GDM1 (cell line): ENCODE measurements around the gene MROH2B.

Experiments used
- DNase-seq: peaks from one replicate; lab custom pipeline; 2025; lab: John Stamatoyannopoulos, UW

Gene MROH2B

DNA sequence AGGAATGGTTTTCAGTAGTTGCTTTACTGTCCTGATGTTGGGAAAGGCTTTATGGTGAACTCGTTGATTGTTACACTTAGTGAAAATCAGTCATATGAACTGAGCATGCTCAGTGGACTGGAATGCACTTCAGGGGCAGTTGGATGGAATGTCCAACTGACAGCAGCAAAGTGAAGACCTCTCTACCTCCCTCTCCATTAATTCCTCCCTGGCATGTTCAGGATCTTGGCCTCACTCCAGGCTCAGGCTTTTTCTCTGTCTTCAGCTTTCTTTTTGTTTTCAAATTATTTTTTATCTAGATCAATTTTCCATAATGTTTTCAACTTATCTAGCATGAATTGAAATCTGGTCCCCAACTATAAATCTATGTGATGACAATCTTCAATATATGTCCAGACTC lies at the start of gene MROH2B:
TSS of gene MROH2B (minus strand) at position 101 of the 400 bp plus-strand sequence. CDS start 490 bp downstream, outside the sequence.
- no peak for DNase-seq

DNA sequence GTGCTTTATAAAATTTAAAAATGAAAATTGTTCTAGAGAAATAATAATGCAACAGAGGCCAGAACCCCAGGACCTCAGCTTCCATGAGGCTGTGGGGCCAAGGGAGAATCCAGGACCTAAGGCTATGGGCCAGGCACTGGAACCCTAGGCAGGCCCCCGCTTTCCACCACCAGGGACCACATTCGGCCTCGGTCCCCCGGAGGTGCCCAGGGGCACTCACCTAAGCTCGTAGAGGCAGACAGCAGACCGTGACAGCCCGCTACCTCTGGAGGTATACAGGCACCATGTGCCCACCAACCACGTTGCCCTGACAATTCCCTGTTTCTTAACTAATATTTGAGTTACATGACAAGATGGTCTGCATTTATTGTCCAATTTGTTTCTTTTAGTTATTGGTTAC lies 49.5 kb upstream of the MROH2B start:
- no peak for DNase-seq

DNA sequence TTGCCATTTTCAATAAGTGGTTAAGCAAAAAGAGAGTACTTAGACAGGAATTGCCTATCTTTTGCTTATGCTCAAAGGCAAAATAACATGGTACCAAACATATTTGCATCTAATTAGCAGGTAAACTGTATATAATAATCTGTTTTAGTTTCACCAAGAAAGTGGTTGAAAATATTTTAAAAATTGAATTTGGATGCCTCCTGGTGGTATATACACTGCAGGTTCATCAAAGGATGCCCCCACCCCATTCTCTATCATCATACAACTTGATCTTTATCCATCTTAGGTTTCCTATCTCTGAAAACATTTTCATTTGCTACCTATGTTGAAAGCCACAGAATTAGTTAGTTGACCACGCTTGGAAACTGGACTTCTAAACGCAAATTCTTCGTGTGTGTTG lies 47.0 kb upstream of the MROH2B start:
- DNase-seq, result no peak

DNA sequence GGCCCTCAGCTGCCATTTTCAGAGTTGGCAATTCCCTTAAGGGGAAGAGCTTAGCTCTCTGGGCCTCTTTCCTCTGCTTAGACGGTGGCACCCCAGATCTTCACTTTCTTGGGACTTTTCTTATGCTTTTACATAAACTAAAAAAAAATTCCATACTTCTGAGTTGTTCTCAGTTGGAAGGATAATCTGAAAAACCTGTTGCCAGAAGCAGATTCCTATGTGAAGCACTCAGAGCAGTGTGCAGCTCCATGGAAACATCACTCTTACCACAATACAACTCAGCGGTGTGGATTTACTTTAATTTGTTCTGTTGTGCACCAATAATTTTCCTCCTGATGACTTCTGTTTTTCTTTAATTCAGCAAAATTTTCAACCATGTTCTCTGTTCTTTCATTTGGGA lies 44.1 kb upstream of the MROH2B start:
- no peak for DNase-seq

DNA sequence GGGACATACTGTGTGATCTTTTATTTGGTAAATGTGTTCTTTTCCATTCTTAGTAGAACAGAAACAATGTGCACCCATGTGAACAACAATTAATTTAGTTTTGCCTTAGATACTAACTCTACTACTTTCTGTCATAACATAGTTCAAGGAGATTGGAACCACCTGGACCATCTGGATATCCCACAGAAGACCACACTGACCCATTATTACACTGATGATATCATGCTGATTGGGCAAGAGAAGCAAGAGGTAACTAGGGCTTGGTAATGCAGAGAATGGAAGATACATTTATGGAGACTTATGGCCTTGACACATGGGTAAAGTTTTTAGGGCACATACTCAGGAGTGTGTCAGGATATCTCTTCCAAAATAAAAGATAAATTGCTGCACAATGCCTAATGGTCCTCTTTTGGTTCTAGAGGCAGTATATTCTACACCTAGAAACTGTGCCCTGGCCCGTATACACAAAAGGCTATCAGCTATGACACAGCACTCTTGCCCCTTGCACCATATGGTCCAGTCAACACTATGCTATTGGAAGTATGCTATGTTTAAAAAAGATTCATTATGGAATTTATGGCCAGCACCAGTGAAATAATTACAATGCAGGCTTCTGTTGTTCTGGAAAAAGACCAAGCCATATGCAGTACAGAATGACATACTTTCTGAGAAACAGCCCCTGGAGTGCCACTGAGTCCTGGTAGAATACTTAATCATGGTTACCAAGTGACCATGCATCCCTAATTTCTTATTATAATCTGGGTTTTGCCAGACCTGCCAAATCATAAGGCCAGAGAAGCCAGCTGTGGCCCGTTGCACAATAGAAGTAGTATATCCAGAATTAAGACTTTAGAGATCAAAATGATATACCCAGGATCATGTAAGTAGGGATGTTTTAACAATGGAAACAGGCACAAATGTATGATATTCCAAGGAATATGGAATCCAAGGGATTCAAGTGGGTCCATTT lies 41.6 kb upstream of the MROH2B start:
- DNase-seq, result no peak

DNA sequence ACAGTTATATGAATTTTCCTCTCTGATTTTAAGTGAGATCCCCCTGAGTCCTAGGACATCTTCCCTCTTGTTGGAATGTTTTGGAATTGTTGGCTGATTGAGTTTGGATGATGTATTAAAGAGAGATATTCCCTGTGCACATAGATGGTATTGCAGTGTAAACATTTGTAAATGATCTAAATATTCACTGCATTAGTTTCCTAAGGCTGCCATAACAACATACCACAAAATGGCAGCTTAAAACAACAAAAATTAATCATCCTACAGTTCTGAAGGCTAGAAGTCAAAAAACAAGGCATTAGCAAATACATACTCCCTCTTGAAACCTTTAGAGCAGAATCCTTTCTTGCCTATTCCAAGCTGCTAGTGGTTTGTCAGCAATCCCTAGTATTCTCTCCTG lies 38.0 kb upstream of the MROH2B start:
- no peak for DNase-seq

DNA sequence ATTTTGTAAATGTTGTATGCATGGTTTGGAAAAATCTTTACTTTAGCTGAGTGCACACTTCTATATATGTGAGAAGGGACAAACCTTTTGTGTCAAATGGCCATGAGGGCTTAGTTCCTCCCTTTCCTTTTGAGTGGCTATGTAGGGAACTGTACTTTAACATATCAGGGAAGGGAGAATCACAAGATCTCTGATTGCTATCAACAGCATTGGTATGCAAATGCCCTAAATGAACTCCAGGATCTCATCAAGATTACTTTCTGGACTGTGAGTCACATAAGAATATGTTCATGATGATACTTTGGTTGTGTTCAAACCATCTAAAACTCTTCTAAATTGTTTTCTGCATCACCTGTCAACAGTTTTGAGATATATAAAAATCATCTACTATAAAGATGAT lies 31.2 kb upstream of the MROH2B start:
- no peak for DNase-seq

DNA sequence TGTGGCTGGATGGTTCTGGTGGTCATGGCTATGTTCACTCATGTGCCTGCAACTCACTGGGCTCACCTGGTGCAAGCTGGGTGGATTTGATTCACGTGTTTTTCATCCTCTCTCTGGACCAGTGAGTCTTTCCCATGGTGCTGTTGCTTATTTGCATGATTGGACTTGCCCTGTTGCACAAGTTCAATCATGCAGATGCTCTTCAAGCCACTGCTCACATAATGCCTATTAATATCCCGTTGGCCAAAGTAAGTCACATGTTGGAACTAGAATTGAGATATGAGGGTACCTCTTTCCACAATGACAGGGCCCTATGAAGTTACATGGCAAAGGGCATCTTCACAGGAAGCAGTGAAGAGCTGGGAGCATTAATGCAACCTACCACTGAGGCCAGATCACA lies 26.5 kb upstream of the MROH2B start:
- DNase-seq, result no peak

DNA sequence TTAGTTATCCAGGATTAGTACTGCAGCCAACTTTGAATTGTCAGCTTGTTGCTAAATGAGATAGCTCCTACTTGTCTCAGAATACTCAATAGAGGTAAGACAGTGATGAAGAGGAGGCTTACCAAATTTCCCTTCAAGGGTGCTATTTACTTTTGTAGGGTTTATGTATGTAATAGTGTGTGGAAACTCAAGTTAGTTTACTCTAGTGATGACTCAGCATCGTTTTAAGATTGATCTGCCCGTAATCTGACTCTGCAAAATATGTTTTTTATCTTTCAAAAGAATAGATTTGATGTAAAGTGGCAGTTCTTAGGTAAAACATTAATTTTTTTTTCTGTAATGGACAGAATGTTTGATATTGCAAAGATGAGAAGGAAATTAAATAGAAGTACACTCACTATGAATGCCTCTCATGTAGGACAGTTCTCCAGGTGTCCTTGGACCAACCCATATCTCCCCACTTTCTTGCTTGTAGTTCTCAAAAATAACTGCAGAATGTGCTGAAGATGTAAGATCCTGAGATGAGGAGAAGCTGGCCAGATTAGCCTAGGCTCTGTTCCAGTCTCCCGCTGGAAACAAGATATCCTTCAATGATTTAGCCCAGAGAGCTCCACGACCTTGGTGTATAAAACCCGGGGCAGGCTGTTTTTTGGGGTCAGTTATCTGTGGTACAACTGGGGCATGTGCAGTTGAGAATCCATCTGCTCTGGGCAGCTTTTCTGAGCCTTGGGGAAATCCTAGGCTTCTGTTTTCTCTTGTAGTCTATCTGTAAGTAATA lies 24.4 kb upstream of the MROH2B start:
- DNase-seq, result no peak

DNA sequence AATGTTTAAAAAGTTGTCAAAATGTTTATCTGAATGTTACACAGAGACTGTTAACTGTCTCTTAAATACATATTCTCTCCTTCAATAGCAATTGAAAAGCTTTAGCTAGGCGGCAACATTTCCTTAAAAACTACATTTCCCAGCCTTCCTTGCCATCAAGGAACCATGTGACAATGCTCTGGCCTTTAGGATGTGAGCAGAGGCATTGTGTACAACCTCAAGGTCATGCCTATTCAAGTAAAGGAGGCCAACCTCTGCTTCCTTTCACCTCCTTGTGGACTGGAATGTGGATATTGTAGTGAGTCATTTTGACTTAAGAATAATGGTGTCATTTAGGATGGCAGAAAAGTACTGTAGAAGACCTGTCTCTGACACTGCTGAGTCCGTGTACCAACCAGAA lies 23.7 kb upstream of the MROH2B start:
- no peak for DNase-seq

DNA sequence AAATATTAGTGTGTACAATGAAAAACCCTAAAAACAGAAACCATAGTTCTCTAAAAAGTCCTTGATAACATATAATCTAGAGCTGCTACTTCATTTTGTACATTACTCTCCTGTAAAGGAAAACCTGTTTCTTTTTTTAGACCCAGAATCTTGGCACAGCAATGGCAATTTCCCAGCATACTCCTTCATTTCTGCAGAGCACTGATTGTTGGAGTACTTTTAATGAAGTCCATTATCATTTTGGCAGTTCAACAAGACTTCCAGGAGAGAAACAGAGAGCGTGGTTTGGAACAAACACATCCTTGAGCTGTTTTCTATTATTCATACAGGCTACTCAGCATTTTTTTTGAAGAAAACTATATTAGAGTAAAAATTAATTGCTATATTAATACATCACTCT lies 22.7 kb upstream of the MROH2B start:
- no peak for DNase-seq

DNA sequence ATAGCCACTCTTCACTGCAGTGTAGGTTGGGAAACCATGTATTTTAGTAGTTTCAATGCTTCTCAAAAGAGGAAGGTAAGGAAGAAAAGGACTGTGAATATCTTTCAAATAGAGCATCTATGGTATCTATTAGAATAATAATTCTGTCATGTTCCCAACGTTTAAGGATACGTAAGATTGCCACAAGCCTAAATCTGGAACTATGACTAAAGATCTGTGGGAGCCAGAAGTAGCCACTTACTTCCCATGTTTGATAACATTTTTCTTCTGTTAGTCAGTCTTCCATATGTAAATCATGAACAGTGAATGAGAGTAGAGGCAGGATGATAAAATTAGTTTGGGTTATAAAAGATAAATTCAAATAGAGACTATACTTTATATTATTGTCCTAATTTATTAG lies 16.3 kb upstream of the MROH2B start:
- no peak for DNase-seq

DNA sequence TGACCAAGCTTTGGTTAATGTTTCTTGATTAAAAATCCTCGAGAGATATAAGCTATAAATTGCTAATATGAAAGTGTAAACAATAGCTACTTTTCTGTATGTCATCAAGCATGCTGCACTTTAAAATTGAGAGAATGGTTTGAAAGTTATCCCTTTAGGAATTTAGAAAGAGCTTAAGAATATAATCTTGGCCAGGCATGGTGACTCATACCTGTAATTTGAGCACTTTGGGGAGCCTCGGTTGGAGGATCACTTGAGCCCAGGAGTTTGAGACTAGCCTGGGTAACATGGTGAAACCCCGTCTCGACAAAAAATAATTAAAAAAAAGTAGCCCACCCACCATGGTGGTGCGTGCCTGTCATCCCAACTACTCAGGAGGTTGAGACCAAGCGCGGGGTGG lies 12.2 kb upstream of the MROH2B start:
- DNase-seq, result no peak

DNA sequence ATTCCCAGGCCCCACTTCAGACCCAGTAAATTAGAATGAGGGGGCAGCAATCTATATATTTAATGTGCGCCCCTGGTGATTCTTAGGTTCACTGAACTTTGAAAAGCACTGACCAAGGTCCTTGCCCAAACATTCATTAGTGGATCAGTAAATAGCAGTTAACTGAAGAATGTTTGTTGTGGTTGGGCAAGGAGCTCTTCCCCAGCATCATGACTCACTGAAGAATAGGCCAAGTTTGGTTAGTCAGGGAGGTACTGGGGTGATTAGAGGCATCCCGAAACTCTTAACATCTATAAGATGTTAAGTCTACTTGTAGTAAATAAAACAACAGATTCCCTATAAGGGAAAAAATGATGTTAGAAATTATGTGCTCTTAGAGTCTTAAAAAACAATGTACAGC lies 833 bp upstream of the MROH2B start:
- no peak for DNase-seq

DNA sequence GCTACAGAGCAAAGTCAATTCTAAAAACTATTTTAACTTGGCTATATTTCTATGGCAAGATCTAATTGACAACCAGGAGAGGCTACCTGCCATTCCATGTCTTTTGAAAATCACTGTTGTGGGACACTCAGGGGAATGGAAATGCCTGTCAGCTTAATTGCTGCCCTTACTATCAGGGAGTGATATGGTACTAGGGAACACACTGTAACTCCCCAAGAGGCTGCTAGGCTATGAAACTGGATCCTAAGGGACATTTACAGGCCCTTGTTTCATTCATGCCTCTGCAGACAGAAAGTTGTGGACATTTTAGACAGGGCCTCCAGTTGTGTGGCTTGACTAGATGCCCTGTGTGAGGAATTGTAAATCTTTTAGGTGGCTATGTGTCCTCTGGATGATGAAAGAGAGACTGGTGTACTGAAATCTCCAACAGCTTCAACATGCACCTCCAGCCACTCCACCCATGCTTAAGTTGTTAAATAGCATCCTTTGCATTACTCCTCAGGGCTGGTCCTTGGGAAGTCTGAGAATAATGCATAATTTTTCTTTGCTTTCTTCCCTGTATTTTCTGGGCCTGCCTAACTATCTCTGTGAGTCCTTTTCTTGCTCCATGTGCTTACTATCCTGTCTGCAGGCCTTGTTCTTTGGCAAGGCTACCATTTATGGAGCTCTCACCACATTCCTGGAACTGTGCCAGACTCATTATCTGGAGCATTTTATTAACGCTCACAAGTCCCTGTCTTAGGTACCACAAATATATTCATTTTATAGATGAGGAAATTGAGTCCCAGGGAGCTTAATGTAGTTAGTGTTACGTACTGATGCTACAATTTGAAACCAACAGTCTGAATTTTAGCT lies 3.2 kb downstream of the MROH2B start:
- no peak for DNase-seq

DNA sequence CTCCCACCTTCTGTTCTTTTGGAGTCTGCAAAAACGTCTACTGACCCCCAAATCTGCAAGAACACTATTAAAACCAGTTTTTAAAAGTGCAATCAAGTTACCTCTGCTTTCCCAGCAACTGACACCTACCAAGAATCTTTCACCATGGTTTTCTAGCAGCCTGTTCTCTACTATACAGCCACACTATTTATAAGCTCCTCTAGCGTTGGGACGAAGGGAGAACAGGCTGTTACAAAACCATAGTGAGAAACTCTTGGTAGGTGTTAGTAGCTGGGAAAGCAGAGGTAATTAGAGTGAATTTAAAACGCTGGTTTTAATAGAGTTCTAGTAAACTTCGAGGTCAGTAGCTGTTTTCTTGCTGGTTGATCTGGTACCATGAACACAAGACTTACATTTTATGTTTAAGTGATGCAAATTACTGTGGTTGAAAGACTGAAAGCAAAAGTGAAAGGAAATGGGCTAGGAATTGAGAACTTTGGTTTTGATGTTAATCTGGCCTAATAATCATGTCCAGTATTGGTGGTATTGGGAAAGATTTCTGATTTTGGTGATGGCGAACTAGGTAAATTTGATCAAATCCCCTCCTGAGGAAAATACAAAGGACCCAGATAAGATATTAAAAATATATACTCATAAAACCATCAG lies 5.3 kb downstream of the MROH2B start:
- no peak for DNase-seq

DNA sequence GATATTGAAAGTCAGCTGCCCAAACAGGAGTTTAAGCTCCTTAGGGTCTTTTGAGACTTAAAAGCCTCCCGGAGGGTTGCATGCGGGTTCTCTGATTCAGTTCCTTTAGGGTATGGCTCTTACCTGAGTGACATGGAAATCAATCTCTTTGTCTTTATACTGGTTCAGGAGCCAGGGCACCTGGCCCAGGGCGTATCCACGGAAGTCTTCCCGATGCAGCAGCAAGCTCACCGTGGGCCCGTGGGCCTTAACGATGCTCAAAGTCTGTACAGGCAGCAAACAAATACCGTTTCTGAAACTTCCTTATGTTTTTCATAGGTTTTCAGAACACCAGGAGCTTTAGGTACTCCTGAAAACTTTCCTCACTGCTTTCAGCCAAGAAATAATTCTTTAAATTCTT lies 13.2 kb downstream of the MROH2B start:
- DNase-seq, result no peak

DNA sequence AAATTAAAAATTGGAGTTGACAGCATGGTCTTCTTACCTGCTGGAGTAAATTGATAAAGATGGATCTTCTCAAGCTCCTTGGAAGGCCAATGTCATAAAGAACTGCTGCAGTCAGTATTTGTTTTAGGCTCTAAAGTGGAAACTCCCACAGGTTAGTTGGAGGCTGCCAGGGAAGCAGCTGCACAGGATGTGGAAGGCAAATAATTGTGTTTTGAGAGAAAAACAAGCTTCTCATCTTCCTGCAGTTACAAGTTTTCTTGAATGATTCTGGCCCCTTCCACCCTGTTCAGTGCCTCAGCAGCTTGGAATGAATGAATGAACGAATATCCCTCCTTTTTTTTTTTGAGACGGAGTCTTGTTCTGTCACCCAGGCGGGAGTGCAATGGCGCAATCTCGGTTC lies 13.9 kb downstream of the MROH2B start:
- DNase-seq, result no peak

DNA sequence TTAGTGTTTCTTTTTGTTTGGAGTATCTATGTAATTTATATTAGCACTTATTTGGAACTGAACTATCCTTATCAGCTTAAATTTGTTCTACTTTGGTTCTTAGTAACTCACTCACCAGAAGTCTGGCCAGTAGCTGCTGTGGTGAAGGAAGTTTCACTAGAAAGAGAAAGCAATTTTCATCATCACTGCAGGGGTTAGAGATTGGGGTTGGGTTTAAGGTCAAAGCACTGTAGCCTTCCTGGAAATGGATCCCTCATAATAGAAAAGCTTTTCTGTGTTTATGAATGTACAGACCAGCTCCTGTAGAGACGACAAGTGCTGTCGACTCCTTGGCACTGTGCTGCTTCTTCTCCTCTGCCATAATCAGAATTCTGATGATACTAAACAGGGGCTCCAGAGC lies 22.2 kb downstream of the MROH2B start:
- DNase-seq, result no peak

DNA sequence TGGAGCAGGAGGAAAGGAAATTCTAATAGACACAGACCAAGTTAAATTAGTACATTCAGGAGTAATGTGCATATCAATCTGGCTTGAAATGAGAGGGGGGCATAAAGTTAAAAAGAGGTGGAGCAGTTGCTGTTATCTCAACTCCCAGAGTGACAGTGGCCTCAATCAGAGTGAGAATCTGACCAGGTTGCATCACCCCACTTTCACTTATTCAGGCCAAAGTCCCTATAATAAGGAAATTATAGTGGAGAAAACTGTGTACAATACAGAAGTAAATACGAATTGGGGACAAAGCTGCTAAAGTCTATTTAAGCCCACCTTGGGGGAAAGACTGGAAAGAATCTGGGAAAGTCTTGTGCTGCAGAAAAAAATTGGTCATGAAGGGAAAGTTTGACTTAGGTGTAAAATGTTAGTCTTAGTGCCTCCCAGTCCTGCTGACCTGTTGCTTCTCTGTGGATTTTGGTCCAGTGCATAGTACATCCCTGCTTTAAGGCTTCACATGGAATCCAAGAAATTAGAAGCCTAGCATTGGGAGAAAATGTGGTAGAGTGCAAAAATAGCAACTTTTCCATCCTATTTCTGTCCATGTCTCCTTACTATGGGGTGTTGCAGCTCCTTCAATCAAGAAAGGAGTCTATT lies 27.9 kb downstream of the MROH2B start:
- DNase-seq, result no peak

DNA sequence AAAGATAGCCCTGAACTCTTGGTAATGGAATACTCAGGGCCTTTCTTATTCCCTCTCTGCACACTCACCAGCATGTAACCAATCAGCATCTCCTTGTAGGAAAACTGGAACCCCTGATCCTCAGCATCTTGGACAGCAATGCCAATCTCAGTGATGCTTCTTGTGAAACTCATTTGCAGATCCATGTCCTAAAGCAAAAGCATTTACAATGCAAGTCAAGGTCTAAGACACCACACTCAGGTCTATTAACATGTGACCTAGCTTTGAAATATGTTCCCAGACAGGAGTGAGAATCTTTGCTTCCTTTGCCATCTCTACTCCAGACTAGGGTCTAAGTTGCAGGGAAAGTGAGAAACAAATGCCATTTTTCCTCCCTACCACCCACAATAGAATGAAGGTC lies 38.2 kb downstream of the MROH2B start:
- DNase-seq, result no peak
